HepG2 (cell line): ENCODE results near the gene SARNP. TPM values are rescaled to one million over a fixed set of nuclear protein-coding genes. Genes with fewer than 3 reads are reported as not detected.

Experiments used
- AHR ChIP-seq: IDR thresholded peaks from 2 replicates; pipeline ENCODE4 v1.6.1; 2018; ENCODE audit warnings: missing genetic modification reagents, missing compliant biosample characterization
- ELF1 ChIP-seq: sonication (generic); formaldehyde crosslinking; IDR thresholded peaks from 2 replicates; pipeline ENCODE4 v1.4.0; 2020; ENCODE audit warnings: missing genetic modification reagents
- HOXA3 ChIP-seq: sonication (generic); formaldehyde crosslinking; IDR thresholded peaks from 2 replicates; pipeline ENCODE4 v1.5.0; 2020; ENCODE audit warnings: missing genetic modification reagents
- IRF2 ChIP-seq: IDR thresholded peaks from 2 replicates; pipeline ENCODE4 v1.6.1; 2018; ENCODE audit warnings: missing genetic modification reagents, missing compliant biosample characterization
- KMT2A ChIP-seq: sonication (generic); formaldehyde crosslinking; IDR thresholded peaks from 2 replicates; pipeline ENCODE4 v1.4.0; 2020; ENCODE audit warnings: missing genetic modification reagents
- NCOA2 ChIP-seq: sonication (generic); formaldehyde crosslinking; IDR thresholded peaks from 2 replicates; pipeline ENCODE4 v1.8.0; 2022; ENCODE audit warnings: inconsistent platforms
- NFE2L1 ChIP-seq: sonication (generic); formaldehyde crosslinking; IDR thresholded peaks from 2 replicates; pipeline ENCODE4 v1.4.0; 2020; ENCODE audit warnings: missing genetic modification reagents, mild to moderate bottlenecking, borderline replicate concordance
- PITX1 ChIP-seq: sonication (generic); formaldehyde crosslinking; IDR thresholded peaks from 2 replicates; pipeline ENCODE4 v1.5.1; 2020; ENCODE audit warnings: mild to moderate bottlenecking, missing genetic modification reagents
- RFX5 ChIP-seq: IDR thresholded peaks from 2 replicates; pipeline ENCODE4 v1.6.1; 2011; ENCODE audit warnings: low read depth, low read length, improper control_type of control experiment
- RFXANK ChIP-seq: IDR thresholded peaks from 2 replicates; pipeline ENCODE4 v1.6.1; 2016
- SAP130 ChIP-seq: IDR thresholded peaks from 2 replicates; pipeline ENCODE4 v1.6.1; 2016; ENCODE audit warnings: low read depth
- ZNF280B ChIP-seq: sonication (generic); formaldehyde crosslinking; IDR thresholded peaks from 2 replicates; pipeline ENCODE4 v1.5.0; 2020; ENCODE audit warnings: missing genetic modification reagents, mild to moderate bottlenecking, borderline replicate concordance
- ZNF503 ChIP-seq: sonication (generic); formaldehyde crosslinking; IDR thresholded peaks from 2 replicates; pipeline ENCODE4 v1.4.0; 2020; ENCODE audit warnings: missing genetic modification reagents
- polyA plus RNA-seq, 8 experiments: library from polyadenylated mRNA; depleted of rRNA in 3 of 8; stranded (reverse) in 7 of 8; unstranded in 1 of 8; fragments of >200 nt; fragmentation: Illumina TruSeq in 4 of 8; extraction: Trizol in 4 of 8; gene quantifications; 2 replicates each; pipeline versions ENCODE4 v1.2.1 to v1.2.3, GENCODE V29; 2011 to 2016; ENCODE audit warnings: low read depth in 4 of 8, missing spikeins in 1 of 8, mixed read lengths in 1 of 8; ENCODE audit not compliant: insufficient read depth in 1 of 8
- total RNA-seq, 5 experiments: library from RNA; depleted of rRNA; stranded (reverse); fragments of >200 nt; fragmentation: Illumina TruSeq; extraction: Trizol; gene quantifications; 2 replicates each; pipeline ENCODE4 v1.2.3, GENCODE V29; 2016; ENCODE audit warnings: low read depth in 1 of 5
- TF ChIP-seq, protein P1 (sequence below): sonication (generic); formaldehyde crosslinking; IDR thresholded peaks from 2 replicates; pipeline ENCODE4 v1.5.0; 2020; ENCODE audit warnings: mild to moderate bottlenecking, missing genetic modification reagents
- TF ChIP-seq, protein P2 (sequence below): sonication (generic); formaldehyde crosslinking; IDR thresholded peaks from 2 replicates; pipeline ENCODE4 v1.5.1; 2020; ENCODE audit warnings: mild to moderate bottlenecking, missing genetic modification reagents, borderline replicate concordance
- TF ChIP-seq, protein P3 (sequence below), 2 experiments: IDR thresholded peaks; 2 replicates each; pipeline ENCODE4 v1.6.1; 2011 to 2012; ENCODE audit warnings: low read length in 2 of 2, borderline replicate concordance in 1 of 2, low read depth in 1 of 2, mild to moderate bottlenecking in 1 of 2, moderate library complexity in 1 of 2
- TF ChIP-seq, protein P4 (sequence below): sonication (generic); formaldehyde crosslinking; IDR thresholded peaks from 2 replicates; pipeline ENCODE4 v1.5.1; 2020; ENCODE audit warnings: missing genetic modification reagents, mild to moderate bottlenecking, borderline replicate concordance

Gene SARNP
- total and polyA plus RNA-seq, 2 of the 13 experiments (the other 11 are each of a cell fraction or from before 2014, with no cell fraction given), result 59.0 to 95.4 TPM

- TF ChIP-seq, protein P1, sequence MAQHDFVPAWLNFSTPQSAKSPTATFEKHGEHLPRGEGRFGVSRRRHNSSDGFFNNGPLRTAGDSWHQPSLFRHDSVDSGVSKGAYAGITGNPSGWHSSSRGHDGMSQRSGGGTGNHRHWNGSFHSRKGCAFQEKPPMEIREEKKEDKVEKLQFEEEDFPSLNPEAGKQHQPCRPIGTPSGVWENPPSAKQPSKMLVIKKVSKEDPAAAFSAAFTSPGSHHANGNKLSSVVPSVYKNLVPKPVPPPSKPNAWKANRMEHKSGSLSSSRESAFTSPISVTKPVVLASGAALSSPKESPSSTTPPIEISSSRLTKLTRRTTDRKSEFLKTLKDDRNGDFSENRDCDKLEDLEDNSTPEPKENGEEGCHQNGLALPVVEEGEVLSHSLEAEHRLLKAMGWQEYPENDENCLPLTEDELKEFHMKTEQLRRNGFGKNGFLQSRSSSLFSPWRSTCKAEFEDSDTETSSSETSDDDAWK (CRISPR knock-in tag), result no peak
- TF ChIP-seq, protein P2, sequence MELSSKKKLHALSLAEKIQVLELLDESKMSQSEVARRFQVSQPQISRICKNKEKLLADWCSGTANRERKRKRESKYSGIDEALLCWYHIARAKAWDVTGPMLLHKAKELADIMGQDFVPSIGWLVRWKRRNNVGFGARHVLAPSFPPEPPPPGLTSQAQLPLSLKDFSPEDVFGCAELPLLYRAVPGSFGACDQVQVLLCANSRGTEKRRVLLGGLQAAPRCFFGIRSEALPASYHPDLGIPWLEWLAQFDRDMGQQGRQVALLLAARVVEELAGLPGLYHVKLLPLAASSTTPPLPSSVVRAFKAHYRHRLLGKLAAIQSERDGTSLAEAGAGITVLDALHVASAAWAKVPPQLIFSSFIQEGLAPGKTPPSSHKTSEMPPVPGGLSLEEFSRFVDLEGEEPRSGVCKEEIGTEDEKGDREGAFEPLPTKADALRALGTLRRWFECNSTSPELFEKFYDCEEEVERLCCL, result 0 out of 2 replicates have a peak, but pooled peaks have one; percentile 60
- TF ChIP-seq IRF2 (CRISPR knock-in tag), result peak; percentile 35; the same call in 1 of the 2 replicates
- TF ChIP-seq, protein P3, sequence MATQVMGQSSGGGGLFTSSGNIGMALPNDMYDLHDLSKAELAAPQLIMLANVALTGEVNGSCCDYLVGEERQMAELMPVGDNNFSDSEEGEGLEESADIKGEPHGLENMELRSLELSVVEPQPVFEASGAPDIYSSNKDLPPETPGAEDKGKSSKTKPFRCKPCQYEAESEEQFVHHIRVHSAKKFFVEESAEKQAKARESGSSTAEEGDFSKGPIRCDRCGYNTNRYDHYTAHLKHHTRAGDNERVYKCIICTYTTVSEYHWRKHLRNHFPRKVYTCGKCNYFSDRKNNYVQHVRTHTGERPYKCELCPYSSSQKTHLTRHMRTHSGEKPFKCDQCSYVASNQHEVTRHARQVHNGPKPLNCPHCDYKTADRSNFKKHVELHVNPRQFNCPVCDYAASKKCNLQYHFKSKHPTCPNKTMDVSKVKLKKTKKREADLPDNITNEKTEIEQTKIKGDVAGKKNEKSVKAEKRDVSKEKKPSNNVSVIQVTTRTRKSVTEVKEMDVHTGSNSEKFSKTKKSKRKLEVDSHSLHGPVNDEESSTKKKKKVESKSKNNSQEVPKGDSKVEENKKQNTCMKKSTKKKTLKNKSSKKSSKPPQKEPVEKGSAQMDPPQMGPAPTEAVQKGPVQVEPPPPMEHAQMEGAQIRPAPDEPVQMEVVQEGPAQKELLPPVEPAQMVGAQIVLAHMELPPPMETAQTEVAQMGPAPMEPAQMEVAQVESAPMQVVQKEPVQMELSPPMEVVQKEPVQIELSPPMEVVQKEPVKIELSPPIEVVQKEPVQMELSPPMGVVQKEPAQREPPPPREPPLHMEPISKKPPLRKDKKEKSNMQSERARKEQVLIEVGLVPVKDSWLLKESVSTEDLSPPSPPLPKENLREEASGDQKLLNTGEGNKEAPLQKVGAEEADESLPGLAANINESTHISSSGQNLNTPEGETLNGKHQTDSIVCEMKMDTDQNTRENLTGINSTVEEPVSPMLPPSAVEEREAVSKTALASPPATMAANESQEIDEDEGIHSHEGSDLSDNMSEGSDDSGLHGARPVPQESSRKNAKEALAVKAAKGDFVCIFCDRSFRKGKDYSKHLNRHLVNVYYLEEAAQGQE (IDR thresholded peaks at IDR 0.05; ENCODE audit: borderline replicate concordance in 1 of 2, low read depth in 1 of 2, low read length in 2 of 2), result 0 out of 4 replicates have a peak, but pooled peaks of 1 of the 2 experiments have one; percentile 27
- peak; percentile 61; the same call in 1 of the 2 replicates for TF ChIP-seq HOXA3 (CRISPR knock-in tag)
- no peak for TF ChIP-seq NFE2L1 (CRISPR knock-in tag)
- TF ChIP-seq PITX1 (CRISPR knock-in tag), result 0 out of 2 replicates have a peak, but pooled peaks have one; percentile 16
- 0 out of 2 replicates have a peak, but pooled peaks have one; percentile 54 for TF ChIP-seq AHR (CRISPR knock-in tag)
- 0 out of 2 replicates have a peak, but pooled peaks have one; percentile 12 for TF ChIP-seq ZNF503
- TF ChIP-seq NCOA2, result peak; percentile 39
- peak; percentile 81 for TF ChIP-seq SAP130 (CRISPR knock-in tag)
- TF ChIP-seq RFXANK (CRISPR knock-in tag), result 0 out of 2 replicates have a peak, but pooled peaks have one; percentile 75
- TF ChIP-seq, protein P4, sequence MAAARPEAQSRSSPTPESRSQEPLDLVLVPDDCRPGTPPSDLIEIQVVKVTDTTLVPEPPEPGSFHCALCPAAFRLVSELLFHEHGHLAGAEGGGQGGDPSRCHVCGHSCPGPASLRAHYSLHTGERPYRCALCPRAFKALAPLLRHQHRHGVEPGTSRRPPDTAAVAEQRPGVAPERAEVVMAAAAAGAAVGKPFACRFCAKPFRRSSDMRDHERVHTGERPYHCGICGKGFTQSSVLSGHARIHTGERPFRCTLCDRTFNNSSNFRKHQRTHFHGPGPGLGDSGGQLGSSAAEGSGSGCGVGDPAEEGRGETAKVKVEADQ (CRISPR knock-in tag), result 0 out of 2 replicates have a peak, but pooled peaks have one; percentile 77
- TF ChIP-seq ELF1 (CRISPR knock-in tag), result peak; percentile 89
- TF ChIP-seq RFX5, result 0 out of 2 replicates have a peak, but pooled peaks have one; percentile 39
- TF ChIP-seq ZNF280B, result 0 out of 2 replicates have a peak, but pooled peaks have one; percentile 71
- TF ChIP-seq KMT2A (CRISPR knock-in tag), result peak; percentile 80; the same call in 1 of the 2 replicates
Measured at GRCh38 chr12:55817345-55818139, at the start of gene SARNP, which contains the start of gene ORMDL2 (continued).
